Fibroblast of lung (primary cell): ENCODE data around the gene NAA16.

Source experiments
- EZH2 ChIP-seq: IDR thresholded peaks from 2 replicates; pipeline ENCODE4 v1.5.1; 2012; ENCODE audit warnings: low read length, control low read depth, mild to moderate bottlenecking; ENCODE audit errors: missing control alignments
- TF ChIP-seq, protein P1 (sequence below), 2 donors: IDR thresholded peaks in 1 of 2; conservative IDR thresholded peaks in 1 of 2; 1 replicate in 1 of 2; 2 replicates in 1 of 2; pipeline ENCODE4 v1.5.1; 2011 to 2012; ENCODE audit warnings: low read length in 2 of 2, control low read depth in 1 of 2, inconsistent platforms in 1 of 2, low read depth in 1 of 2, mild to moderate bottlenecking in 1 of 2

DNA sequence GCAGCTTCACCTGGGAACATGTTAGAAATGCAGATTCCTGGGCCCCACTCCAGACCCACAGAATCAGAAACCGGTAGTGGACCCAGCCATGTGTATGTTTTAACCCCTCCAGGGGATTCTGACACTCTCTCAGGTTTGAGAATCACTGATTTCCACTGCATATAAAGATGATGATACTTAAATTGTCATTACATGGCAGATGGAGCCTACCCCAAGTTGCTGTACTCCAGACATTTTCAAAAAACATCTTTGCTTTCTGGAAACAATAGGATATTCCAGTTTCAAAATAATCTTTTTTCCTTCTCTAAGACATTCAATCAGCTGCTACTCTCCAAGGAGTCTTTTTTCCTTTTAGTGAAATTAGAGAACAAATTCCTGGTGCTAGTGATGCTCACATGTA, 97.7 kb downstream of the NAA16 start:
- TF ChIP-seq, protein P1, sequence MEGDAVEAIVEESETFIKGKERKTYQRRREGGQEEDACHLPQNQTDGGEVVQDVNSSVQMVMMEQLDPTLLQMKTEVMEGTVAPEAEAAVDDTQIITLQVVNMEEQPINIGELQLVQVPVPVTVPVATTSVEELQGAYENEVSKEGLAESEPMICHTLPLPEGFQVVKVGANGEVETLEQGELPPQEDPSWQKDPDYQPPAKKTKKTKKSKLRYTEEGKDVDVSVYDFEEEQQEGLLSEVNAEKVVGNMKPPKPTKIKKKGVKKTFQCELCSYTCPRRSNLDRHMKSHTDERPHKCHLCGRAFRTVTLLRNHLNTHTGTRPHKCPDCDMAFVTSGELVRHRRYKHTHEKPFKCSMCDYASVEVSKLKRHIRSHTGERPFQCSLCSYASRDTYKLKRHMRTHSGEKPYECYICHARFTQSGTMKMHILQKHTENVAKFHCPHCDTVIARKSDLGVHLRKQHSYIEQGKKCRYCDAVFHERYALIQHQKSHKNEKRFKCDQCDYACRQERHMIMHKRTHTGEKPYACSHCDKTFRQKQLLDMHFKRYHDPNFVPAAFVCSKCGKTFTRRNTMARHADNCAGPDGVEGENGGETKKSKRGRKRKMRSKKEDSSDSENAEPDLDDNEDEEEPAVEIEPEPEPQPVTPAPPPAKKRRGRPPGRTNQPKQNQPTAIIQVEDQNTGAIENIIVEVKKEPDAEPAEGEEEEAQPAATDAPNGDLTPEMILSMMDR (conservative IDR thresholded peaks at IDR 0.05 in 1 of 2, IDR thresholded peaks at IDR 0.05 in 1 of 2; ENCODE audit: low read depth in 1 of 2, low read length in 2 of 2): no peak
- TF ChIP-seq EZH2: no peak
